Heart right ventricle (tissue), 16 donors: Measurements from ENCODE around the gene XYLB. TPM values are rescaled to one million over a fixed set of nuclear protein-coding genes. Genes with fewer than 3 reads are reported as not detected.

ENCODE experiments used
- ATAC-seq, 8 donors: fragments of 200-7000 bp; cut with Tn5 transposase; one replicate each; pipeline ENCODE4 v1.9.1; 2020; ENCODE audit warnings: mild to moderate bottlenecking in 8 of 8, moderate library complexity in 8 of 8, moderate number of reproducible peaks in 1 of 8
- DNase-seq, 2 donors: peaks; one replicate each; pipeline ENCODE4 v3.0.0-alpha.2; 2020
- H3K27ac ChIP-seq, 10 donors: fragments of 200-600 bp; sonication (generic) in 2 of 10; one replicate each; pipeline versions ENCODE4 v1.5.0 to v1.8.0; 2020 to 2022; ENCODE audit warnings: mild to moderate bottlenecking in 3 of 10
- H3K27me3 ChIP-seq, 7 donors: fragments of 200-600 bp; one replicate each; pipeline ENCODE4 v1.8.0; 2021 to 2022; ENCODE audit warnings: mild to moderate bottlenecking in 2 of 7
- H3K36me3 ChIP-seq, 9 donors: fragments of 200-600 bp; sonication (generic) in 1 of 9; one replicate each; pipeline versions ENCODE4 v1.5.0 to v1.8.0; 2020 to 2022; ENCODE audit warnings: mild to moderate bottlenecking in 2 of 9
- H3K4me1 ChIP-seq, 9 donors: fragments of 200-600 bp; sonication (generic) in 1 of 9; one replicate each; pipeline versions ENCODE4 v1.5.0 to v1.8.0; 2020 to 2022; ENCODE audit warnings: mild to moderate bottlenecking in 4 of 9
- H3K4me3 ChIP-seq, 10 donors: fragments of 200-600 bp; sonication (generic) in 2 of 10; one replicate each; pipeline versions ENCODE4 v1.5.0 to v1.8.0; 2020 to 2022; ENCODE audit warnings: mild to moderate bottlenecking in 7 of 10, moderate library complexity in 2 of 10
- H3K9me3 ChIP-seq, 11 donors: fragments of 200-600 bp in 10 of 11; sonication (generic) in 2 of 11; one replicate each; pipeline versions ENCODE4 v1.5.0 to v1.8.0; 2013 to 2022; ENCODE audit warnings: mild to moderate bottlenecking in 2 of 11, control low read depth in 1 of 11, moderate library complexity in 1 of 11
- WGBS, 2 donors: extraction: QIAGEN DNeasy Blood & Tissue Kit; methylation state at CpG; one replicate each; pipeline ENCODE4 v1.1.7; 2013; ENCODE audit warnings: inconsistent platforms in 1 of 2; 5-methylcytosine and 5-hydroxymethylcytosine counted together
- intact Hi-C, 10 donors: fragments of 100-400 bp; cut with DNase I; formaldehyde crosslinking; loops; one replicate each; pipeline versions ENCODE4 v1.11.1 to v1.14.2; 2022
- polyA plus RNA-seq, 2 donors: library from polyadenylated mRNA; stranded (reverse); fragments of 200-250 nt; gene quantifications; one replicate each; pipeline ENCODE4 v1.2.3, GENCODE V29; 2013
- total RNA-seq, 10 donors: library from RNA; stranded (reverse); fragmentation: NEBNext Ultra II Directional in 3 of 10; extraction: Animal tissue kit (Norgen Biotek cat#: 25700) in 3 of 10; gene quantifications; one replicate each; pipeline versions ENCODE4 v1.2.1 to v1.2.4, GENCODE V29; 2021 to 2023
- TF ChIP-seq, protein P1 (sequence below), 9 donors: fragments of 200-600 bp; sonication (generic) in 2 of 9; IDR thresholded peaks; one replicate each; pipeline versions ENCODE4 v1.5.0 to v1.8.0; 2021 to 2022; ENCODE audit warnings: antibody characterized with exemption in 9 of 9, mild to moderate bottlenecking in 5 of 9, moderate library complexity in 1 of 9
- donor health status: Arrhythmogenic right ventricular cardiomyopathy.
- donor health status: ischemic (EF 13 %, LVEDD 7.1; RV severe dilation, severe dysfunction).
- donor health status: healthy with polysubstance abuse.
- donor health status: DM: no; HTN: yes; CAD: no.
- donor health status: DM: no; HTN: no; CAD: no.
- donor health status: ischemic (EF 25% LVEDD 6.9; RV normal size, moderate dysfunction).
- donor health status: ischemic (EF 25% LVEDD 5.7; RV mildly dilated, moderate dysfunction).
- donor health status: healthy.
- donor health status: DM: yes; HTN: yes; CAD: no.
- donor health status: Ischemic cardiomyopathy.
- donor health status: ischemic (EF 35%, LVEDD 5.7; RV mildly dilated, moderate dysfunction).
- donor health status: nonischemic (EF 11% LVEDD 7.7; RV severe dilation, severe dysfunction).
- donor health status: DM: yes; HTN: yes; CAD: no.
- donor health status: PGD.
- donor health status: ischemic (EF 29% LVEDD 5.4; RV normal size, mild dysfunction).
- donor health status: nonischemic (EF 23%, LVEDD 6.1; RV moderate dilation, normal function).

XYLB gene
- total and polyA plus RNA-seq, 12 donors = 0.22 to 1.7 (median 0.67) TPM

DNA sequence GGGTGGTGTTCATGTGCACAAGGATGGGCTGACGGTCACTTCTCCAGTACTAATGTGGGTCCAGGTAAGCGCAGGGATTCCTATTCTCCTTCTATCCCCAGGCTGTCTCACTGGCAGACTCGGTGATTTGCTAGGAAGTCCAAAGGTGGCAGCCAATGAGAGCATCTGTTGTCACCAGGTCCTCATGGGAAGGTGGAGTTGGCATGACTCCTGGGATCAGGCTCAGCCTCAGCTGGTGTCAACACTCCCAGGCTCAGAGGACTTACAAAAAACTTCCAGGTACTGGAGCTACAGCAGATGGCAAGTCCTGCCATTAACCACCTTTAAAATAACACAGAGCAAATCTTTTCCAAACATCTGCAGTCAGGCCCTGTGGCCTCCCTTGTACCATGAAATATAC, 13.8 kb downstream of the XYLB start:
- TF ChIP-seq, protein P1, sequence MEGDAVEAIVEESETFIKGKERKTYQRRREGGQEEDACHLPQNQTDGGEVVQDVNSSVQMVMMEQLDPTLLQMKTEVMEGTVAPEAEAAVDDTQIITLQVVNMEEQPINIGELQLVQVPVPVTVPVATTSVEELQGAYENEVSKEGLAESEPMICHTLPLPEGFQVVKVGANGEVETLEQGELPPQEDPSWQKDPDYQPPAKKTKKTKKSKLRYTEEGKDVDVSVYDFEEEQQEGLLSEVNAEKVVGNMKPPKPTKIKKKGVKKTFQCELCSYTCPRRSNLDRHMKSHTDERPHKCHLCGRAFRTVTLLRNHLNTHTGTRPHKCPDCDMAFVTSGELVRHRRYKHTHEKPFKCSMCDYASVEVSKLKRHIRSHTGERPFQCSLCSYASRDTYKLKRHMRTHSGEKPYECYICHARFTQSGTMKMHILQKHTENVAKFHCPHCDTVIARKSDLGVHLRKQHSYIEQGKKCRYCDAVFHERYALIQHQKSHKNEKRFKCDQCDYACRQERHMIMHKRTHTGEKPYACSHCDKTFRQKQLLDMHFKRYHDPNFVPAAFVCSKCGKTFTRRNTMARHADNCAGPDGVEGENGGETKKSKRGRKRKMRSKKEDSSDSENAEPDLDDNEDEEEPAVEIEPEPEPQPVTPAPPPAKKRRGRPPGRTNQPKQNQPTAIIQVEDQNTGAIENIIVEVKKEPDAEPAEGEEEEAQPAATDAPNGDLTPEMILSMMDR (IDR thresholded peaks at IDR 0.05) = no peak
- ATAC-seq (no peak), DNase-seq (no peak)
- WGBS, 2 donors = 72 to 90% methylated on average over 3 of the region's 3 CpGs
- Histone ChIP-seq H3K27me3 (no peaks in the 10 kb centered on the region), H3K36me3 (peaks cover 0 to 16% (median 0%) of the 10 kb centered on the region in 9 donors), H3K9me3 (no peaks in the 10 kb centered on the region), H3K4me3 (no peak overlapping the region), H3K4me1 (no peaks in the 10 kb centered on the region), H3K27ac (no peak overlapping the region)
- intact Hi-C loops = no loop called here

DNA sequence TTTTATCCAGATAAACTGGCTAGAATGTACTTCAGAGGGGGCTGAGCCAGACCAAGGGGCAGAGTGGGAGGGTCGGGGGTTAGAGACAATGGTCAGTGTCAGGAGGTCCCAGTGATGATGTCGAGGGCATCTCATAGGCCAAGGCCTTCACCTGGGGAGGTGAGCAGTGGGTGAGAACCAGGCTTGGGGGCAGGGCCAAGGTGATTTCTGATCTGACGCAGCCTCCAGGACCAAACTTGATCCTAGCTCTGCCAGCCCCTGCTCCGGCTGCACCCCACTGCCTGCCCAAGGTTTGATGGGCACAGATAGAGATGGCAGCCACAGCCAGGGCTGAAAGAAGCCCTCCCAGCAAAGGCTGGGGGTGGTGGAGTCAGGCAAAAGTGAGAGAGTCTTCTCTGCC, 14.9 kb downstream of the XYLB start:
- TF ChIP-seq, protein P1 (IDR thresholded peaks at IDR 0.05) = no peak
- Histone ChIP-seq H3K4me3 (no peak overlapping the region), H3K36me3 (peaks cover 0 to 27% (median 0%) of the 10 kb centered on the region in 9 donors), H3K4me1 (no peaks in the 10 kb centered on the region), H3K27me3 (no peaks in the 10 kb centered on the region), H3K27ac (no peak overlapping the region), H3K9me3 (no peaks in the 10 kb centered on the region)
- WGBS, 2 donors = 73 to 83% methylated on average over 4 of the region's 4 CpGs
- ATAC-seq (no peak), DNase-seq (no peak)
- intact Hi-C loops = no loop called here

DNA sequence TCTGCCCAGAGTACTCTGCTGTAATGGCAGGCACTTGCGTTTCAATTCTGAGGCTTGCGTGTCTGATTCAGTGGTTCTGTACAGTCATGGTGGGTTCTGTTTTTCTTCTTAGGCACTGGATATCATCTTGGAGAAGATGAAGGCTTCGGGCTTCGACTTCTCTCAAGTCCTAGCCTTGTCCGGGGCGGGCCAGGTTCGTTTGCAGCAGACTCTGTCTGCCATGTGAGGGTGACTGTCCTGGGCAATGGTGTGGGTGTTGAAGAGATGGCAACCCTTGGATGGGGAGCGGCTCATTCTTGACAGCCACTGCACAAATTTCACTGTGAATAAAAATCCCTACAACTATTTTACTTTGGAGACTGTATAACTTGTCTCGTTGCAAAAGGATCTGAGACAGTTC, 16.2 kb downstream of the XYLB start:
- no peak overlapping the region for H3K4me3 ChIP-seq
- ATAC-seq (no peak), DNase-seq (no peak)
- no peak overlapping the region for H3K27ac ChIP-seq
- intact Hi-C loops = no loop called here
- no peaks in the 10 kb centered on the region for H3K4me1 ChIP-seq
- H3K27me3 ChIP-seq = no peaks in the 10 kb centered on the region
- peaks cover 0 to 28% (median 0%) of the 10 kb centered on the region in 9 donors for H3K36me3 ChIP-seq
- 95% methylated on average over 9 of the region's 9 CpGs for WGBS, 2 donors
- TF ChIP-seq, protein P1 (IDR thresholded peaks at IDR 0.05) = no peak
- no peaks in the 10 kb centered on the region for H3K9me3 ChIP-seq

DNA sequence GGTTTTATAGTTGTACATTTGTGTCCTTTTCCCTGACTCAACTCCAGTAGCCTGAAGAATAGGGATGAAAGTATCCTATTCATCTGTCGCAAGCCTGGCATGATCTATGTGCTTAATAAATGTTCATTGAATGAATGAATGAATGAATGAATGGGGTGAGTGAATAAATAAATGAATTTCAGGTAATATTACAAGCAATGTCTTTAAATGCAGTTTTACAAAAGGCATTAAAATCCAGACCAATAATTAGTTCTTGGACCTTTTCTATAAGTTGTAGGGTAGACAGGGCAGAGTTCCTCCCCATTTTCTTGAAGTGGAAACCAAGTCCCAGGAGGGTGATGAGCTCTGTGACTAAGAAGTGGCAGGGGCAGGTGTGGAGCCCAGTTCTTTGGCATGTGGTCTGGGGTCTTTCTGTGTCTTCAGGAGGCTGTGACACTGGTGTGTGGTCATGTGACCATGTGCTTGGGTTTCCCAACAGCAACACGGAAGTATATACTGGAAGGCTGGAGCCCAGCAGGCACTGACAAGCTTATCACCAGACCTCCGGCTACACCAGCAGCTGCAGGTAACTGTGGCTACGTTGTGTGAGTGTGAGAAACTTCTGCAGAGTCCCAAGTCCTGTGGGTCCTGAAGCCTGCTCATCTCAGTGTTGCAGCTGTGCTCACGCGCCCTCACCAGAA, 18.3 kb downstream of the XYLB start:
- WGBS, 2 donors = 90% methylated on average over 6 of the region's 6 CpGs
- no peak overlapping the region for H3K4me3 ChIP-seq

More for the DNA sequence above, 18.3 kb downstream of the XYLB start:
- Histone ChIP-seq H3K4me1 (no peaks in the 10 kb centered on the region), H3K36me3 (peaks cover 0 to 32% (median 0%) of the 10 kb centered on the region in 9 donors), H3K27me3 (no peaks in the 10 kb centered on the region), H3K27ac (no peak overlapping the region), H3K9me3 (peaks cover 0 to 6% (median 0%) of the 10 kb centered on the region in 11 donors)
- intact Hi-C loops = no loop called here
- ATAC-seq (no peak), DNase-seq (no peak)
- TF ChIP-seq, protein P1 (IDR thresholded peaks at IDR 0.05) = no peak
